SK-N-SH (cell line): Measurements from ENCODE around the gene FAM83F. TPM values are rescaled to one million over a fixed set of nuclear protein-coding genes. Genes with fewer than 3 reads are reported as not detected.

ENCODE experiments used
- CTCF ChIA-PET: fragments of 300-600, 350-600 bp; formaldehyde crosslinking; extraction: SDS; loops from one replicate; lab custom pipeline; 2021; lab: Yijun Ruan, JAX
- POLR2A ChIA-PET: fragments of 350-600 bp; sonication (Branson Sonifier 250); formaldehyde crosslinking; extraction: SDS; loops from one replicate; lab custom pipeline; 2020; ENCODE audit warnings: antibody characterized with exemption, inconsistent platforms; lab: Yijun Ruan, JAX
- DNase-seq: peaks from one replicate; pipeline ENCODE4 v3.0.0; 2012
- H2AFZ ChIP-seq: fragments of 200-600 bp; sonication (generic); 2 replicates; pipeline ENCODE4 v1.8.1; 2016; ENCODE audit warnings: antibody characterized with exemption, mild to moderate bottlenecking, low read depth
- H3F3A ChIP-seq: fragments of 200-600 bp; sonication (generic); replicated peaks from 2 replicates; pipeline ENCODE3; 2016; ENCODE audit warnings: antibody characterized with exemption, mild to moderate bottlenecking; ENCODE audit not compliant: insufficient read depth
- H3K27ac ChIP-seq, 2 experiments: fragments of 200-500 bp in 1 of 2; fragments of 200-600 bp in 1 of 2; sonication (Bioruptor generic) in 1 of 2; sonication (generic), shearing (Covaris generic) in 1 of 2; 2 replicates each; pipeline versions ENCODE4 v1.5.1 to v1.6.1; 2014 to 2016; ENCODE audit warnings: low read depth in 2 of 2, inconsistent platforms in 1 of 2, low read length in 1 of 2, mild to moderate bottlenecking in 1 of 2, mixed read lengths in 1 of 2
- H3K27me3 ChIP-seq: fragments of 200-600 bp; sonication (generic), shearing (Covaris generic); 2 replicates; pipeline ENCODE4 v1.6.1; 2016; ENCODE audit warnings: mixed run types; ENCODE audit not compliant: insufficient read depth
- H3K36me3 ChIP-seq, 2 experiments: fragments of 200-500 bp in 1 of 2; fragments of 200-600 bp in 1 of 2; sonication (Bioruptor generic) in 1 of 2; sonication (generic) in 1 of 2; replicated peaks in 1 of 2; 2 replicates each; pipeline versions ENCODE3 to v1.5.1; 2014 to 2016; ENCODE audit warnings: low read length in 1 of 2, mild to moderate bottlenecking in 1 of 2; ENCODE audit not compliant: insufficient read depth in 2 of 2, control insufficient read depth in 1 of 2
- H3K4me1 ChIP-seq, 2 experiments: fragments of 200-500 bp in 1 of 2; fragments of 200-600 bp in 1 of 2; sonication (Bioruptor generic) in 1 of 2; sonication (generic), shearing (Covaris generic) in 1 of 2; 2 replicates each; pipeline versions ENCODE4 v1.5.1 to v1.6.1; 2014 to 2016; ENCODE audit warnings: low read depth in 1 of 2, low read length in 1 of 2, mixed run types in 1 of 2; ENCODE audit not compliant: insufficient read depth in 2 of 2, control insufficient read depth in 1 of 2
- H3K4me2 ChIP-seq: fragments of 200-600 bp; sonication (generic), shearing (Covaris generic); 2 replicates; pipeline ENCODE4 v1.6.1; 2017; ENCODE audit warnings: mixed run types
- H3K4me3 ChIP-seq, 2 experiments: fragments of 200-500 bp in 1 of 2; fragments of 200-600 bp in 1 of 2; sonication (Bioruptor generic) in 1 of 2; sonication (generic), shearing (Covaris generic) in 1 of 2; 2 replicates each; pipeline versions ENCODE4 v1.5.1 to v1.8.1; 2014 to 2016; ENCODE audit warnings: low read depth in 2 of 2, inconsistent platforms in 1 of 2, low read length in 1 of 2, mild to moderate bottlenecking in 1 of 2, mixed read lengths in 1 of 2, moderate library complexity in 1 of 2
- H3K79me2 ChIP-seq: fragments of 200-600 bp; sonication (generic); 2 replicates; pipeline ENCODE4 v1.8.1; 2017; ENCODE audit warnings: mild to moderate bottlenecking; ENCODE audit not compliant: insufficient read depth
- H3K9ac ChIP-seq: fragments of 200-600 bp; sonication (generic); 2 replicates; pipeline ENCODE4 v1.6.1; 2017; ENCODE audit warnings: mixed run types
- H3K9me2 ChIP-seq: fragments of 200-600 bp; sonication (generic); 2 replicates; pipeline ENCODE4 v1.6.1; 2017; ENCODE audit warnings: mixed run types
- H3K9me3 ChIP-seq: fragments of 200-600 bp; sonication (generic); 2 replicates; pipeline ENCODE4 v1.6.1; 2017; ENCODE audit warnings: mixed run types, mild to moderate bottlenecking, moderate library complexity
- H4K20me1 ChIP-seq: fragments of 200-600 bp; sonication (generic); 2 replicates; pipeline ENCODE4 v1.6.1; 2017; ENCODE audit warnings: mild to moderate bottlenecking, mixed run types; ENCODE audit not compliant: insufficient read depth
- CHD2 ChIP-seq: fragments of 150-350 bp; IDR thresholded peaks from 2 replicates; pipeline ENCODE4 v1.6.1; 2018; ENCODE audit warnings: low read length; ENCODE audit not compliant: partially characterized antibody
- ELF1 ChIP-seq: IDR thresholded peaks from 2 replicates; pipeline ENCODE4 v1.4.0; 2012
- EP300 ChIP-seq, 2 experiments: IDR thresholded peaks; 2 replicates each; pipeline versions ENCODE4 v1.4.0 to v1.6.1; 2012; ENCODE audit warnings: borderline replicate concordance in 1 of 2, low read depth in 1 of 2, low read length in 1 of 2
- EZH2phosphoT487 ChIP-seq: fragments of 200-600 bp; sonication (generic); IDR thresholded peaks from 2 replicates; pipeline ENCODE4 v1.6.1; 2017; ENCODE audit warnings: low read depth, mixed run types, mild to moderate bottlenecking, antibody characterized with exemption, moderate library complexity, borderline replicate concordance
- FOSL2 ChIP-seq: IDR thresholded peaks from 2 replicates; pipeline ENCODE4 v1.4.0; 2012; ENCODE audit warnings: low read depth, mild to moderate bottlenecking, moderate library complexity, borderline replicate concordance
- FOXJ3 ChIP-seq: sonication (generic); formaldehyde crosslinking; IDR thresholded peaks from 2 replicates; pipeline ENCODE4 v1.5.1; 2020; ENCODE audit warnings: mild to moderate bottlenecking, missing genetic modification reagents
- IRF3 ChIP-seq: fragments of 150-350 bp; IDR thresholded peaks from 2 replicates; pipeline ENCODE4 v1.6.1; 2016; ENCODE audit warnings: mild to moderate bottlenecking, low read depth, low read length
- MAX ChIP-seq: IDR thresholded peaks from 2 replicates; pipeline ENCODE4 v1.4.0; 2012; ENCODE audit warnings: low read depth
- MXI1 ChIP-seq: IDR thresholded peaks from 2 replicates; pipeline ENCODE4 v1.6.1; 2012; ENCODE audit warnings: mild to moderate bottlenecking, low read depth, low read length, improper control_type of control experiment
- NFIC ChIP-seq: IDR thresholded peaks from 2 replicates; pipeline ENCODE4 v1.4.0; 2012; ENCODE audit warnings: borderline replicate concordance
- NRF1 ChIP-seq: IDR thresholded peaks from 2 replicates; pipeline ENCODE4 v1.6.1; 2012; ENCODE audit warnings: low read depth, mild to moderate bottlenecking, low read length
- PBX3 ChIP-seq: IDR thresholded peaks from 2 replicates; pipeline ENCODE4; 2012
- RXRA ChIP-seq: IDR thresholded peaks from 2 replicates; pipeline ENCODE4 v1.4.0; 2012; ENCODE audit warnings: low read depth, mild to moderate bottlenecking, borderline replicate concordance
- SIN3A ChIP-seq: IDR thresholded peaks from 2 replicates; pipeline ENCODE4 v1.6.1; 2012; ENCODE audit warnings: low read depth, mild to moderate bottlenecking, low read length, moderate library complexity, borderline replicate concordance
- TAF1 ChIP-seq: IDR thresholded peaks from 2 replicates; pipeline ENCODE4 v1.6.1; 2012; ENCODE audit warnings: low read depth, mild to moderate bottlenecking, low read length, moderate library complexity, borderline replicate concordance
- USF1 ChIP-seq: IDR thresholded peaks from 2 replicates; pipeline ENCODE4 v1.4.0; 2012; ENCODE audit warnings: low read depth, borderline replicate concordance
- USF2 ChIP-seq: fragments of 150-350 bp; IDR thresholded peaks from 2 replicates; pipeline ENCODE4 v1.6.1; 2017; ENCODE audit warnings: antibody characterized with exemption, low read length, low read depth, borderline replicate concordance
- YY1 ChIP-seq: IDR thresholded peaks from 2 replicates; pipeline ENCODE4 v1.4.0; 2012; ENCODE audit warnings: low read depth, mild to moderate bottlenecking
- ZBTB33 ChIP-seq: IDR thresholded peaks from 2 replicates; pipeline ENCODE4 v1.4.0; 2012; ENCODE audit warnings: low read depth, borderline replicate concordance
- WGBS: methylation state at CpG from one replicate; pipeline ENCODE4 v1.1.6; 2017; ENCODE audit warnings: low lambda C conversion rate; 5-methylcytosine and 5-hydroxymethylcytosine counted together
- polyA plus RNA-seq, 3 experiments: library from polyadenylated mRNA; depleted of rRNA; stranded (reverse); fragments of >200 nt; gene quantifications; 2 replicates each; pipeline ENCODE4 v1.2.3, GENCODE V29; 2012

The FAM83F gene
- polyA plus RNA-seq, 1 of the 3 experiments (the other 2 are of a cell fraction) = not detected

- no peak overlapping the region for H3K9ac ChIP-seq
- ChIA-PET CTCF (interaction anchor here (1.2 kb wide), 1 partner anchor 12 kb away, joined by 3 read pairs; no protein-coding TSS in a partner anchor), POLR2A (no interaction called here)
- peak overlapping the region in 1 of 2 experiments; percentile 28; a peak in 1 of 4 replicates for H3K27ac ChIP-seq
- TF ChIP-seq NFIC (no peak), ZBTB33 (no peak), NRF1 (no peak), MAX (no peak), USF2 (no peak), EZH2phosphoT487 (no peak), ELF1 (no peak), YY1 (no peak), CHD2 (no peak), SIN3A (no peak), FOXJ3 (CRISPR knock-in tag) (no peak), IRF3 (no peak), TAF1 (no peak), PBX3 (no peak), RXRA (no peak), USF1 (no peak), FOSL2 (no peak), EP300 (IDR thresholded peaks at IDR 0.05; ENCODE audit: borderline replicate concordance in 1 of 2, low read depth in 1 of 2, low read length in 1 of 2) (no peak), MXI1 (no peak)
- H3K79me2 ChIP-seq = no peaks in the 10 kb centered on the region
- no peak for DNase-seq
- H4K20me1 ChIP-seq = no peaks in the 10 kb centered on the region
- no peaks in the 10 kb centered on the region for H3K27me3 ChIP-seq
- no peak overlapping the region for H2AFZ ChIP-seq
- H3K4me2 ChIP-seq = no peak overlapping the region
- no peaks in the 10 kb centered on the region for H3K9me2 ChIP-seq
- WGBS = 80% methylated on average over 2 of the region's 8 CpGs
- no peaks in the 10 kb centered on the region for H3F3A ChIP-seq
- no peaks in the 10 kb centered on the region for H3K36me3 ChIP-seq
- H3K9me3 ChIP-seq = no peaks in the 10 kb centered on the region
- peaks cover 0 to 6% of the 10 kb centered on the region in 2 experiments; a peak in 1 of 4 replicates for H3K4me1 ChIP-seq
- H3K4me3 ChIP-seq = no peak overlapping the region
Measured at GRCh38 chr22:39947220-39948216, 47.2 kb upstream of the FAM83F start.
